CD4-positive, alpha-beta T cell (primary cell): Measurements from ENCODE around the gene ZC3HAV1. TPM values are rescaled to one million over a fixed set of nuclear protein-coding genes. Genes with fewer than 3 reads are reported as not detected.

Source experiments
- ATAC-seq: fragments of 200-7000 bp; cut with Tn5 transposase; one replicate; pipeline ENCODE4 v1.10.0; 2022; ENCODE audit warnings: mild to moderate bottlenecking; ENCODE audit not compliant: poor library complexity
- CTCF ChIA-PET: fragments of 350-600 bp; sonication (Branson Sonifier 250); formaldehyde crosslinking; loops from one replicate; lab custom pipeline; 2021; ENCODE audit warnings: antibody characterized with exemption, inconsistent platforms; lab: Charles Lee
- POLR2A ChIA-PET: fragments of 350-600 bp; sonication (Branson Sonifier 250); formaldehyde crosslinking; loops from one replicate; lab custom pipeline; 2021; ENCODE audit warnings: antibody characterized with exemption, inconsistent platforms; lab: Charles Lee
- DNase-seq, 14 experiments: peaks; one replicate each; pipeline ENCODE4 v3.0.0-alpha.2; 2013 to 2020; ENCODE audit warnings: mixed read lengths in 2 of 14
- H3K27ac ChIP-seq, 2 donors: one replicate each; pipeline versions ENCODE4 v1.5.1 to v1.7.0; 2013; ENCODE audit warnings: low read length in 2 of 2, low read depth in 1 of 2, mild to moderate bottlenecking in 1 of 2
- H3K27me3 ChIP-seq, 2 experiments: 1 replicate in 1 of 2; 2 replicates in 1 of 2; pipeline versions ENCODE4 v1.6.1 to v1.7.0; 2013; ENCODE audit warnings: low read length in 2 of 2, control low read depth in 1 of 2, mild to moderate bottlenecking in 1 of 2, moderate library complexity in 1 of 2; ENCODE audit not compliant: insufficient read depth in 2 of 2, control insufficient read depth in 1 of 2
- H3K36me3 ChIP-seq: one replicate; pipeline ENCODE4 v1.6.1; 2013; ENCODE audit warnings: low read length, control low read depth; ENCODE audit not compliant: insufficient read depth
- H3K4me1 ChIP-seq: one replicate; pipeline ENCODE4 v1.6.1; 2013; ENCODE audit warnings: low read length, control low read depth; ENCODE audit not compliant: insufficient read depth
- H3K4me3 ChIP-seq: one replicate; pipeline ENCODE4 v1.5.1; 2013; ENCODE audit warnings: mild to moderate bottlenecking, low read length, moderate library complexity
- H3K9me3 ChIP-seq, 2 experiments: 1 replicate in 1 of 2; 2 replicates in 1 of 2; pipeline versions ENCODE4 v1.6.1 to v1.7.0; 2013; ENCODE audit warnings: low read length in 2 of 2, mild to moderate bottlenecking in 2 of 2, control low read depth in 1 of 2, moderate library complexity in 1 of 2; ENCODE audit not compliant: control insufficient read depth in 1 of 2, insufficient read depth in 1 of 2
- H3K27ac Mint-ChIP-seq: one replicate; pipeline ENCODE4 v1.8.0; 2020; ENCODE audit warnings: mixed read lengths
- H3K27me3 Mint-ChIP-seq: one replicate; pipeline ENCODE4 v1.8.0; 2021; ENCODE audit warnings: mixed read lengths
- H3K36me3 Mint-ChIP-seq: one replicate; pipeline ENCODE4 v1.8.0; 2021; ENCODE audit warnings: low read depth, mixed read lengths
- H3K4me1 Mint-ChIP-seq: one replicate; pipeline ENCODE4 v1.8.0; 2021; ENCODE audit warnings: low read depth, mixed read lengths
- H3K4me3 Mint-ChIP-seq: one replicate; pipeline ENCODE4 v1.8.0; 2020; ENCODE audit warnings: mild to moderate bottlenecking, mixed read lengths
- H3K9me3 Mint-ChIP-seq: one replicate; pipeline ENCODE4 v1.8.0; 2020; ENCODE audit warnings: mixed read lengths
- intact Hi-C, 2 experiments: fragments of 100-400 bp; cut with DNase I in 1 of 2; cut with micrococcal nuclease in 1 of 2; formaldehyde crosslinking; loops; one replicate each; pipeline versions ENCODE4 v1.15.1 to v1.9.0; 2023 to 2025; cut with DNase I, micrococcal nuclease
- total RNA-seq, 174 experiments: library from RNA in 2 of 174; stranded (reverse) in 2 of 174; gene quantifications; one replicate each; pipeline ENCODE4 v1.2.3 and lab custom pipeline; 2021 to 2026
- TF ChIP-seq, protein P1 (sequence below): fragments of 200-600 bp; IDR thresholded peaks from one replicate; pipeline ENCODE4 v1.8.0; 2022; ENCODE audit warnings: antibody characterized with exemption, mild to moderate bottlenecking

ZC3HAV1 gene
- total RNA-seq, 2 experiments from 2014 or later, result 169 to 178 TPM

DNA sequence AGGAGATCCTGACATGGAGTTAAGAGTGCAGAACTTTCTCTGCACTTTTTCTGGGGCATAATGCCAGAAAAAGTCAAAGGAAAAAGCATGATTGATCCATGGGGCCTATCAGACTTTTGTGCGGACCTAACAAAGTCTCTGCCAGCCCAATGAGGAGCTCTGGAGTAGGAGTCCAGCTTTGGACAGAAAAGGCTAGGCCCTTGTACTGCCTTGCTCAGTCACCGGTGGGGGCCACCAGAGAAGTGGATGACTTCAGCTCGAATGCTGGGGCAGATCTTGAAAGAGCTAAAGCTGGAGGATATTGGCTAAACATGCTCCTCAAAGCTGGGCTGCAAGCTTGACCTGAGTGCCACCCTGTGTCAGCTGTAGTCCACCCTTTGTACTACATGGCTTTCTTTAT, 2.8 kb upstream of the ZC3HAV1 start:
- no peak overlapping the region for H3K4me3 ChIP-seq
- Mint-ChIP-seq H3K27ac (peak overlapping the region; percentile 95), H3K4me1 (peaks cover 62% of the 10 kb centered on the region), H3K27me3 (no peaks in the 10 kb centered on the region), H3K9me3 (no peaks in the 10 kb centered on the region), H3K36me3 (peaks cover 28% of the 10 kb centered on the region), H3K4me3 (peak overlapping the region; percentile 82)
- H3K27me3 ChIP-seq, result no peaks in the 10 kb centered on the region
- peak overlapping the region; percentile 50 to 98 for H3K27ac ChIP-seq
- intact Hi-C loops, result loop anchor here in 1 of 2 experiments (5.0 kb wide), 2 partner anchors 35 to 950 kb away; partner anchors contain the start of gene PARP12
- TF ChIP-seq, protein P1, sequence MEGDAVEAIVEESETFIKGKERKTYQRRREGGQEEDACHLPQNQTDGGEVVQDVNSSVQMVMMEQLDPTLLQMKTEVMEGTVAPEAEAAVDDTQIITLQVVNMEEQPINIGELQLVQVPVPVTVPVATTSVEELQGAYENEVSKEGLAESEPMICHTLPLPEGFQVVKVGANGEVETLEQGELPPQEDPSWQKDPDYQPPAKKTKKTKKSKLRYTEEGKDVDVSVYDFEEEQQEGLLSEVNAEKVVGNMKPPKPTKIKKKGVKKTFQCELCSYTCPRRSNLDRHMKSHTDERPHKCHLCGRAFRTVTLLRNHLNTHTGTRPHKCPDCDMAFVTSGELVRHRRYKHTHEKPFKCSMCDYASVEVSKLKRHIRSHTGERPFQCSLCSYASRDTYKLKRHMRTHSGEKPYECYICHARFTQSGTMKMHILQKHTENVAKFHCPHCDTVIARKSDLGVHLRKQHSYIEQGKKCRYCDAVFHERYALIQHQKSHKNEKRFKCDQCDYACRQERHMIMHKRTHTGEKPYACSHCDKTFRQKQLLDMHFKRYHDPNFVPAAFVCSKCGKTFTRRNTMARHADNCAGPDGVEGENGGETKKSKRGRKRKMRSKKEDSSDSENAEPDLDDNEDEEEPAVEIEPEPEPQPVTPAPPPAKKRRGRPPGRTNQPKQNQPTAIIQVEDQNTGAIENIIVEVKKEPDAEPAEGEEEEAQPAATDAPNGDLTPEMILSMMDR, result no peak
- peaks cover 35% of the 10 kb centered on the region for H3K4me1 ChIP-seq
- ChIA-PET CTCF (interaction anchor here (1.0 kb wide), 1 partner anchor 95 kb away, joined by 3 read pairs; no protein-coding TSS in a partner anchor), POLR2A (interaction anchor here (0.9 to 1.3 kb wide), 4 partner anchors 10 to 71 kb away, joined by 3 to 12 read pairs (median 4); no protein-coding TSS in a partner anchor)
- peaks cover 7% of the 10 kb centered on the region for H3K36me3 ChIP-seq
- no peak for ATAC-seq
- H3K9me3 ChIP-seq, result no peaks in the 10 kb centered on the region
- DNase-seq, result no peak

DNA sequence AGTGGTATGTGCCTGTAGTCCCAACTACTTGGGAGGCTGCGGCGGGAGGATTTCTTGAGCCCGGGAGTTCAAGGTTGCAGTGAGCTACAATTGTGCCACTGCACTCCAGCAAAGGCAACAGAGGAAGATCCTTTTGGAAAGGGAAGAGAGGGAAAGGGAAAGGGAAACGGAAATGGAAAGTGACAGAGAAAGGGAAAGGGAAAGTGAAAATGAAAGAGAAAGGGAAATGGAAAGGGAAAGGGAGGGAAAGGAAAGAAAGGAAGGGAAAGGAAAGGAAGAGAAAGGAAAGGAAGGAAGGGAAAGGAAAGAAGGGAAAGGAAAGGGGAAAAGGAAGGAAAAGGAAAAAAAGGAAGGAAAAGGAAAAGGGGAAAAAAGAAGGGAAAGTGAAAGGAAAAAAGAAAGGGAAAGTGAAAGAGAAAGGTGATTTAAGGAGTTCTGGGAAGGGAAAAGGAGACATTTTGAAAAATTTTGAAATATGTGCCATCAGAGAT, 2.3 kb upstream of the ZC3HAV1 start:
- no peaks in the 10 kb centered on the region for H3K9me3 ChIP-seq

DNA sequence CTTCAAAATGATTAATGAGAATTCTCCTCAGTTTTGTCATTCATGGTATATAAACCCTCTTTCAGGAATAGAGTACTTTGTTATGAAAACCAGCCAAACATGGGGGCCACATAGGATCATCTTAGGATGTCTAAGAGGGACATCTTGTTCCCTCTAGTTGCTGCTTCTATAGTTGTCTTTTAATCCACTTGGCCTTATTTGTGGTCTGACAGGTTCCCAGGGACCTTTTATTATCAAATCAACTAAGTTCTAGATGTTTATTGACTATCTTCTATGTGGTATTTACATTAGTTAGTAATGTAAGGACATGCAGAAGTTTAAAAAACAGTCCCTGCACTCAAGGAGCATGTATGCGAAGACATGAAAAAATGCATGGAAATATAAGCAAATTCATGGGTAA, 1.6 kb upstream of the ZC3HAV1 start:
- Mint-ChIP-seq H3K4me3 (peak overlapping the region; percentile 82), H3K27ac (peak overlapping the region; percentile 95), H3K36me3 (peaks cover 39% of the 10 kb centered on the region), H3K27me3 (no peaks in the 10 kb centered on the region), H3K4me1 (peaks cover 61% of the 10 kb centered on the region), H3K9me3 (no peaks in the 10 kb centered on the region)
- ATAC-seq, result no peak
- ChIA-PET CTCF (interaction anchor here (1.5 to 2.1 kb wide), 2 partner anchors 16 kb away, joined by 3 to 8 read pairs; no protein-coding TSS in a partner anchor), POLR2A (interaction anchor here (0.6 to 1.6 kb wide), 6 partner anchors 13 to 225 kb away, joined by 3 to 29 read pairs (median 4); a partner anchor contains a TSS)
- Histone ChIP-seq H3K4me1 (peaks cover 35% of the 10 kb centered on the region), H3K27ac (peak overlapping the region; percentile 50 to 98), H3K36me3 (peaks cover 19% of the 10 kb centered on the region), H3K4me3 (no peak overlapping the region), H3K9me3 (no peaks in the 10 kb centered on the region), H3K27me3 (no peaks in the 10 kb centered on the region)
- intact Hi-C loops, result loop anchor here in 1 of 2 experiments (2.0 to 5.0 kb wide), 3 partner anchors 22 to 951 kb away; partner anchors contain the start of gene PARP12
- TF ChIP-seq, protein P1, result no peak
- DNase-seq, result no peak

More for the DNA sequence above, 2.3 kb upstream of the ZC3HAV1 start:
- CTCF ChIA-PET, result interaction anchor here (1.0 kb wide), 1 partner anchor 95 kb away, joined by 3 read pairs; no protein-coding TSS in a partner anchor
- no peak overlapping the region for H3K4me3 ChIP-seq
- peaks cover 61% of the 10 kb centered on the region for H3K4me1 Mint-ChIP-seq
- peak overlapping the region; percentile 82 for H3K4me3 Mint-ChIP-seq
- peaks cover 32% of the 10 kb centered on the region for H3K36me3 Mint-ChIP-seq
- peaks cover 35% of the 10 kb centered on the region for H3K4me1 ChIP-seq
- H3K27me3 ChIP-seq, result no peaks in the 10 kb centered on the region
- H3K9me3 Mint-ChIP-seq, result no peaks in the 10 kb centered on the region
- peaks cover 12% of the 10 kb centered on the region for H3K36me3 ChIP-seq
- TF ChIP-seq, protein P1, result no peak
- H3K27ac ChIP-seq, result peak overlapping the region; percentile 50 to 98
- intact Hi-C loops, result loop anchor here in 1 of 2 experiments (2.0 to 5.0 kb wide), 3 partner anchors 21 to 950 kb away; partner anchors contain the start of gene PARP12
- H3K27ac Mint-ChIP-seq, result peak overlapping the region; percentile 95
- ATAC-seq (no peak), DNase-seq (peak in 2 of 14 experiments; percentile 37 to 48)
- H3K27me3 Mint-ChIP-seq, result no peaks in the 10 kb centered on the region
- POLR2A ChIA-PET, result interaction anchor here (1.0 to 1.3 kb wide), 3 partner anchors 17 to 70 kb away, joined by 3 to 12 read pairs (median 4); no protein-coding TSS in a partner anchor
